K562 (cell line): ENCODE measurements around the gene GPR27. TPM values are rescaled to one million over a fixed set of nuclear protein-coding genes. Genes with fewer than 3 reads are reported as not detected.

ENCODE experiments used
- ATAC-seq: fragments of 200-7000 bp; cut with Tn5 transposase; 3 replicates; pipeline ENCODE4 v1.9.1; 2020; ENCODE audit warnings: moderate library complexity
- BruUV-seq: library from RNA; stranded (reverse); fragments of 400-500 nt; replicated peaks from 2 replicates; lab custom pipeline; 2021; lab: Mats Ljungman, UMichigan
- CTCF ChIA-PET: fragments of 300-600 bp; formaldehyde crosslinking; extraction: SDS; loops from one replicate; lab custom pipeline; 2021; ENCODE audit warnings: low intra/inter-chr PET ratio; lab: Yijun Ruan, JAX
- POLR2A ChIA-PET: fragments of 300-600, 350-650 bp; sonication (Branson Sonifier 250); formaldehyde crosslinking; extraction: SDS; loops from one replicate; lab custom pipeline; 2021; ENCODE audit warnings: antibody characterized with exemption, inconsistent platforms; lab: Yijun Ruan, JAX
- DNase-seq, 4 experiments: peaks; one replicate each; pipeline versions ENCODE4 v3.0.0 to v3.0.0-alpha.2; 2011 to 2018; ENCODE audit warnings: low spot score in 3 of 4, mixed read lengths in 3 of 4; ENCODE audit errors: extremely low read depth in 1 of 4
- FAIRE-seq: peaks from 2 replicates; lab custom pipeline; 2011; peaks lifted over from hg19 to GRCh38; lab: Jason Lieb, UNC
- H2AFZ ChIP-seq: 2 replicates; pipeline ENCODE4 v1.6.0; 2011; ENCODE audit warnings: low read depth, low read length, control low read depth, inconsistent platforms
- H3K27ac ChIP-seq: fragments of 200-600 bp; 3 replicates; pipeline ENCODE4 v1.8.0; 2011; ENCODE audit warnings: low read depth, mild to moderate bottlenecking, control low read depth, inconsistent platforms, low read length, moderate library complexity, mixed read lengths; ENCODE audit errors: extremely low read depth
- H3K27me3 ChIP-seq, 2 experiments: fragments of 300-600 bp in 1 of 2; 2 replicates in 1 of 2; 3 replicates in 1 of 2; pipeline versions ENCODE4 v1.6.0 to v1.8.0; 2011; ENCODE audit warnings: inconsistent platforms in 2 of 2, low read length in 2 of 2, mild to moderate bottlenecking in 1 of 2, mixed read lengths in 1 of 2, moderate library complexity in 1 of 2; ENCODE audit not compliant: control insufficient read depth in 2 of 2, insufficient read depth in 2 of 2
- H3K36me3 ChIP-seq: fragments of 300-600 bp; 3 replicates; pipeline ENCODE4 v1.8.0; 2011; ENCODE audit warnings: mild to moderate bottlenecking, low read length, inconsistent platforms; ENCODE audit not compliant: control insufficient read depth, insufficient read depth
- H3K4me1 ChIP-seq, 2 experiments: fragments of 200-600 bp in 1 of 2; replicated peaks in 1 of 2; 2 replicates in 1 of 2; 3 replicates in 1 of 2; pipeline versions ENCODE4 v1.5.1 to v1.8.0; 2011; ENCODE audit warnings: inconsistent platforms in 2 of 2, low read length in 2 of 2, mild to moderate bottlenecking in 1 of 2, mixed read lengths in 1 of 2, moderate library complexity in 1 of 2; ENCODE audit not compliant: control insufficient read depth in 2 of 2, insufficient read depth in 2 of 2
- H3K4me2 ChIP-seq: 2 replicates; pipeline ENCODE4 v1.6.1; 2011; ENCODE audit warnings: low read length, control low read depth, inconsistent platforms, mixed read lengths; ENCODE audit not compliant: insufficient read depth
- H3K4me3 ChIP-seq: fragments of 200-600 bp; sonication (generic), shearing (Covaris generic); 2 replicates; pipeline ENCODE4 v1.5.1; 2016; ENCODE audit warnings: control low read depth, inconsistent platforms
- H3K79me2 ChIP-seq: fragments of 200-600 bp; 3 replicates; pipeline ENCODE4 v1.8.0; 2011; ENCODE audit warnings: low read length, inconsistent platforms; ENCODE audit not compliant: control insufficient read depth, insufficient read depth
- H3K9ac ChIP-seq, 2 experiments: 2 replicates each; pipeline versions ENCODE4 v1.6.0 to v1.6.1; 2011; ENCODE audit warnings: low read depth in 2 of 2, low read length in 2 of 2, control low read depth in 1 of 2, inconsistent platforms in 1 of 2, mild to moderate bottlenecking in 1 of 2, mixed read lengths in 1 of 2; ENCODE audit not compliant: insufficient read depth in 1 of 2
- H3K9me1 ChIP-seq: one replicate; pipeline ENCODE4 v1.6.0; 2011; ENCODE audit warnings: inconsistent platforms, mild to moderate bottlenecking, low read length, moderate library complexity; ENCODE audit not compliant: control insufficient read depth, insufficient read depth
- H3K9me3 ChIP-seq: replicated peaks from 2 replicates; pipeline ENCODE4 v1.5.1; 2011; ENCODE audit warnings: low read depth, low read length, inconsistent platforms; ENCODE audit not compliant: control insufficient read depth, insufficient read depth
- H4K20me1 ChIP-seq: replicated peaks from 2 replicates; pipeline ENCODE4 v1.6.1; 2011; ENCODE audit warnings: low read length, inconsistent platforms, mixed read lengths; ENCODE audit not compliant: control insufficient read depth, insufficient read depth
- CBX5 ChIP-seq: IDR thresholded peaks from 2 replicates; pipeline ENCODE4 v1.6.1; 2014; ENCODE audit warnings: low read depth, borderline replicate concordance
- CEBPB ChIP-seq: fragments of 450-650 bp; IDR thresholded peaks from 2 replicates; pipeline ENCODE4 v1.6.1; 2016; ENCODE audit warnings: missing genetic modification characterization, missing compliant biosample characterization
- MEF2D ChIP-seq: conservative IDR thresholded peaks from 2 replicates; pipeline ENCODE4 v1.6.1; 2016; ENCODE audit warnings: low read depth, missing genetic modification characterization, missing compliant biosample characterization
- ZNF318 ChIP-seq, 2 experiments: fragments of 450-650 bp; IDR thresholded peaks; 2 replicates each; pipeline ENCODE4 v1.6.1; 2016; ENCODE audit warnings: mild to moderate bottlenecking in 2 of 2, borderline replicate concordance in 1 of 2, low read depth in 1 of 2, moderate library complexity in 1 of 2
- WGBS: fragments of 100-300 bp; shearing (Covaris generic); methylation state at CpG from one replicate; pipeline ENCODE4 v1.1.6; 2016; ENCODE audit warnings: low coverage, mixed read lengths; ENCODE audit not compliant: insufficient coverage; ENCODE audit errors: missing lambda C conversion rate; 5-methylcytosine and 5-hydroxymethylcytosine counted together
- in situ Hi-C: fragments of 300-500 bp; cut with MboI; formaldehyde crosslinking; loops from 4 replicates; pipeline ENCODE4 v1.15.0; 2018; ENCODE audit warnings: inconsistent platforms, mixed read lengths
- intact Hi-C: fragments of 100-400 bp; cut with micrococcal nuclease; formaldehyde crosslinking; loops from 2 replicates; pipeline ENCODE4 v1.14.2; 2022
- polyA plus RNA-seq, 8 experiments: library from polyadenylated mRNA; depleted of rRNA in 4 of 8; stranded (reverse) in 5 of 8; unstranded in 3 of 8; fragments of >200 nt; fragmentation: Nextera tagmentation in 2 of 8; fragmentation: Illumina TruSeq in 1 of 8; extraction: Ambion mirVana in 2 of 8; extraction: Trizol in 1 of 8; gene quantifications; 2 replicates each; pipeline versions ENCODE4 v1.2.1 to v1.2.3, GENCODE V29; 2011 to 2014; ENCODE audit warnings: inconsistent platforms in 1 of 8, missing spikeins in 1 of 8
- total RNA-seq, 7 experiments: library from RNA; depleted of rRNA in 6 of 7; stranded (reverse); fragments of >200 nt in 6 of 7; fragmentation: Illumina TruSeq in 2 of 7; extraction: Trizol in 2 of 7; gene quantifications; 2 replicates each; pipeline versions ENCODE4 v1.2.1 to v1.2.3, GENCODE V29; 2011 to 2021; ENCODE audit warnings: low replicate concordance in 1 of 7

The GPR27 gene
- total and polyA plus RNA-seq, 9 of the 15 experiments (the other 6 are each of a cell fraction or from before 2014, with no cell fraction given) = not detected

GRCh38 chr3:71759401-71759800 is 5.7 kb downstream of the GPR27 start:
- in situ Hi-C loops (no loop called here), intact Hi-C loops (no loop called here)
- ATAC-seq = no peak
- no peak overlapping the region for H3K4me3 ChIP-seq
- ChIA-PET CTCF (no interaction called here), POLR2A (no interaction called here)
- no peak for DNase-seq
- FAIRE-seq = no peak
- no peaks in the 10 kb centered on the region for H3K36me3 ChIP-seq
- no TSS peak for BruUV-seq
- no peaks in the 10 kb centered on the region; a peak in 1 of 5 replicates for H3K4me1 ChIP-seq
- 15% methylated on average over 5 of the region's 5 CpGs for WGBS
- no peaks in the 10 kb centered on the region for H3K9me3 ChIP-seq
- H4K20me1 ChIP-seq = no peaks in the 10 kb centered on the region
- no peak overlapping the region for H2AFZ ChIP-seq
- H3K4me2 ChIP-seq = no peak overlapping the region
- H3K9me1 ChIP-seq = no peaks in the 10 kb centered on the region
- peaks cover 0 to 7% of the 10 kb centered on the region in 2 experiments; a peak in 3 of 5 replicates for H3K27me3 ChIP-seq
- H3K9ac ChIP-seq = no peak overlapping the region
- no peaks in the 10 kb centered on the region for H3K79me2 ChIP-seq
- no peak overlapping the region for H3K27ac ChIP-seq
- no peak for TF ChIP-seq ZNF318 (IDR thresholded peaks at IDR 0.05; ENCODE audit: borderline replicate concordance in 1 of 2, low read depth in 1 of 2)
- no peak for TF ChIP-seq CBX5
- TF ChIP-seq MEF2D (tag) = no peak
- TF ChIP-seq CEBPB = no peak
